Panc1 (cell line): ENCODE measurements around the gene FFAR1. TPM values are rescaled to one million over a fixed set of nuclear protein-coding genes. Genes with fewer than 3 reads are reported as not detected.

ENCODE experiments used
- ATAC-seq: fragments of 200-7000 bp; cut with Tn5 transposase; 2 replicates; pipeline ENCODE4 v1.9.1; 2020; ENCODE audit warnings: mild to moderate bottlenecking, moderate library complexity
- BruUV-seq: library from RNA; stranded (reverse); fragments of 400-500 nt; replicated peaks from 2 replicates; lab custom pipeline; 2021; lab: Mats Ljungman, UMichigan
- CTCF ChIA-PET: fragments of 300-600 bp; sonication (Branson Sonifier 250); formaldehyde crosslinking; loops from one replicate; lab custom pipeline; 2022; ENCODE audit warnings: antibody characterized with exemption; lab: Charles Lee
- POLR2A ChIA-PET: fragments of 300-600 bp; sonication (Branson Sonifier 250); formaldehyde crosslinking; loops from one replicate; lab custom pipeline; 2022; ENCODE audit warnings: antibody characterized with exemption; lab: Charles Lee
- DNase-seq: peaks from one replicate; pipeline ENCODE4 v3.0.0-alpha.2; 2010; ENCODE audit warnings: low read depth, low spot score
- H3K27ac ChIP-seq: 2 replicates; pipeline ENCODE4 v1.5.1; 2011; ENCODE audit warnings: mild to moderate bottlenecking, low read length, inconsistent platforms
- H3K27me3 ChIP-seq: fragments of 200-500 bp; sonication (Bioruptor generic); 2 replicates; pipeline ENCODE4 v1.6.0; 2014; ENCODE audit warnings: low read length, inconsistent platforms; ENCODE audit not compliant: control insufficient read depth, insufficient read depth
- H3K36me3 ChIP-seq: fragments of 200-500 bp; sonication (Bioruptor generic); 2 replicates; pipeline ENCODE4 v1.5.1; 2014; ENCODE audit warnings: inconsistent platforms, mild to moderate bottlenecking, low read length, moderate library complexity; ENCODE audit not compliant: control insufficient read depth, insufficient read depth
- H3K4me1 ChIP-seq: 2 replicates; pipeline ENCODE4 v1.5.1; 2011; ENCODE audit warnings: inconsistent platforms, mild to moderate bottlenecking, low read length, moderate library complexity; ENCODE audit not compliant: control insufficient read depth, insufficient read depth
- H3K4me3 ChIP-seq, 2 experiments: 2 replicates each; pipeline ENCODE4 v1.5.1; 2011 to 2012; ENCODE audit warnings: low read depth in 2 of 2, low read length in 2 of 2, mild to moderate bottlenecking in 2 of 2, inconsistent platforms in 1 of 2, moderate library complexity in 1 of 2
- H3K9me3 ChIP-seq: fragments of 200-500 bp; sonication (Bioruptor generic); 2 replicates; pipeline ENCODE4 v1.5.1; 2014; ENCODE audit warnings: low read depth, mild to moderate bottlenecking, inconsistent platforms, low read length, moderate library complexity; ENCODE audit not compliant: control insufficient read depth, insufficient read depth
- CTCF ChIP-seq: fragments of 450-650 bp; IDR thresholded peaks from 2 replicates; pipeline ENCODE4 v1.5.1; 2017; ENCODE audit warnings: mild to moderate bottlenecking
- POLR2AphosphoS5 ChIP-seq: IDR thresholded peaks from 2 replicates; pipeline ENCODE4 v1.6.1; 2012; ENCODE audit warnings: mild to moderate bottlenecking, low read depth, low read length, moderate library complexity
- REST ChIP-seq, 2 experiments: IDR thresholded peaks; 2 replicates each; pipeline ENCODE4 v1.6.1; 2011 to 2012; ENCODE audit warnings: low read depth in 2 of 2, control low read depth in 1 of 2, low read length in 1 of 2, mild to moderate bottlenecking in 1 of 2, moderate library complexity in 1 of 2; ENCODE audit not compliant: insufficient read depth in 1 of 2
- SIN3A ChIP-seq: IDR thresholded peaks from 2 replicates; pipeline ENCODE4 v1.6.1; 2012; ENCODE audit warnings: low read depth, mild to moderate bottlenecking, low read length, moderate library complexity, borderline replicate concordance; ENCODE audit not compliant: insufficient read depth
- TCF7L2 ChIP-seq: IDR thresholded peaks from 2 replicates; pipeline ENCODE4 v1.6.1; 2011; ENCODE audit warnings: mild to moderate bottlenecking, low read depth, low read length, inconsistent platforms
- in situ Hi-C: cut with HindIII; loops from 2 replicates; pipeline ENCODE4 v1.10.0; 2016; ENCODE audit warnings: low sequenced_read_pairs, low pct_unique_long_range_greater_than_20kb
- intact Hi-C: fragments of 100-400 bp; cut with micrococcal nuclease; formaldehyde crosslinking; loops from one replicate; pipeline ENCODE4 v1.10.0; 2022; ENCODE audit not compliant: unreplicated experiment
- total RNA-seq: library from RNA; stranded (reverse); gene quantifications from one replicate; pipeline ENCODE4 v1.2.1, GENCODE V29; 2021; ENCODE audit not compliant: unreplicated experiment

The FFAR1 gene
- total RNA-seq, 1 experiment from 2014 or later: not detected

- POLR2A ChIA-PET: no interaction called here
- no TSS peak for BruUV-seq
Observed at GRCh38 chr19:35363001-35363590, 15.4 kb downstream of the FFAR1 start.

GRCh38 chr19:35363711-35364425, 16.2 kb downstream of the FFAR1 start:
- H3K27me3 ChIP-seq: peaks cover 4% of the 10 kb centered on the region; the same call in 1 of the 2 replicates
- H3K4me1 ChIP-seq: no peaks in the 10 kb centered on the region
- no peak overlapping the region for H3K4me3 ChIP-seq
- no peak overlapping the region for H3K27ac ChIP-seq
- in situ Hi-C loops: no loop called here
- H3K36me3 ChIP-seq: no peaks in the 10 kb centered on the region
- H3K9me3 ChIP-seq: no peaks in the 10 kb centered on the region
- ChIA-PET CTCF (no interaction called here), POLR2A (no interaction called here)
- ATAC-seq: no peak
- intact Hi-C loops: no loop called here
- BruUV-seq: no TSS peak
- no peak for DNase-seq
- TF ChIP-seq REST (IDR thresholded peaks at IDR 0.05; ENCODE audit: insufficient read depth in 1 of 2, low read depth in 2 of 2, low read length in 1 of 2) (no peak), TCF7L2 (no peak), POLR2AphosphoS5 (no peak), CTCF (no peak)

More at GRCh38 chr19:35363001-35363590, 15.4 kb downstream of the FFAR1 start:
- H3K4me3 ChIP-seq: no peak overlapping the region
- no peaks in the 10 kb centered on the region for H3K9me3 ChIP-seq
- TF ChIP-seq TCF7L2 (no peak), REST (IDR thresholded peaks at IDR 0.05; ENCODE audit: insufficient read depth in 1 of 2, low read depth in 2 of 2, low read length in 1 of 2) (no peak), POLR2AphosphoS5 (no peak), CTCF (no peak), SIN3A (no peak)
- no peak for DNase-seq
- H3K27me3 ChIP-seq: peaks cover under 1% of the 10 kb centered on the region; the same call in 1 of the 2 replicates
- intact Hi-C loops (no loop called here), in situ Hi-C loops (no loop called here)
- CTCF ChIA-PET: no interaction called here
- H3K4me1 ChIP-seq: no peaks in the 10 kb centered on the region
- H3K27ac ChIP-seq: no peak overlapping the region
- no peaks in the 10 kb centered on the region for H3K36me3 ChIP-seq
- no peak for ATAC-seq
